RWPE1 (cell line): Measurements from ENCODE around the gene YARS1.

Source experiments
- CTCF ChIA-PET: fragments of 350-600 bp; sonication (Branson Sonifier 250); formaldehyde crosslinking; extraction: SDS; loops from one replicate; lab custom pipeline; 2021; lab: Yijun Ruan, JAX
- POLR2A ChIA-PET: fragments of 400-600 bp; formaldehyde crosslinking; extraction: SDS; loops from one replicate; lab custom pipeline; 2020; ENCODE audit warnings: antibody characterized with exemption; ENCODE audit not compliant: low non-redundant PET; lab: Yijun Ruan, JAX
- DNase-seq: peaks from one replicate; pipeline ENCODE4 v3.0.0; 2012; ENCODE audit warnings: low spot score
- H3K27ac ChIP-seq: fragments of 450-650 bp; 2 replicates; pipeline ENCODE4 v1.5.1; 2017
- TF ChIP-seq, protein P1 (sequence below): fragments of 450-650 bp; conservative IDR thresholded peaks from 2 replicates; pipeline ENCODE4 v1.5.1; 2017; ENCODE audit warnings: low read depth, mild to moderate bottlenecking

Gene YARS1

DNA sequence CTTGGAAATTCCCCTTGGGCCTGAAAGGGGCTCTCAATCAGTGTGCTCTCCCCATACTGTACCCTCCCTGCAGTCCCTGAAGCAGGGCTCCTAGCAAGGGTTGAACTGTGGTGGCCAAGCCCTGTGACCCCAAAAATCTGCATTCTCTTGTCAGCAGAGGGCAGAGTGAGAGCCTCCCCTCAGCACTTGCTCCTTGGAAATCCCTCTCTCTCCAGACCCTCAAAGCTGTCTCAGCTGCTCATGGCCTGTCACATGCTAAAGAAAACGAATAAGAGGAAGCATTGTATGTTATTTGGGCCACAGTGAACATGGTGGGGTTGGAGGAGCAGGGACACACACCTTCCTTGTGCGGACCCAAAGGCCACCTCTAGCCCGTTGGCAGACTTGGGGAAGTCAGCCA is 67.4 kb downstream of the YARS1 start:
- CTCF ChIA-PET = interaction anchor here (1.5 kb wide), 1 partner anchor 38 kb away, joined by 10 read pairs; no protein-coding TSS in a partner anchor
- no peak for DNase-seq
- TF ChIP-seq, protein P1, sequence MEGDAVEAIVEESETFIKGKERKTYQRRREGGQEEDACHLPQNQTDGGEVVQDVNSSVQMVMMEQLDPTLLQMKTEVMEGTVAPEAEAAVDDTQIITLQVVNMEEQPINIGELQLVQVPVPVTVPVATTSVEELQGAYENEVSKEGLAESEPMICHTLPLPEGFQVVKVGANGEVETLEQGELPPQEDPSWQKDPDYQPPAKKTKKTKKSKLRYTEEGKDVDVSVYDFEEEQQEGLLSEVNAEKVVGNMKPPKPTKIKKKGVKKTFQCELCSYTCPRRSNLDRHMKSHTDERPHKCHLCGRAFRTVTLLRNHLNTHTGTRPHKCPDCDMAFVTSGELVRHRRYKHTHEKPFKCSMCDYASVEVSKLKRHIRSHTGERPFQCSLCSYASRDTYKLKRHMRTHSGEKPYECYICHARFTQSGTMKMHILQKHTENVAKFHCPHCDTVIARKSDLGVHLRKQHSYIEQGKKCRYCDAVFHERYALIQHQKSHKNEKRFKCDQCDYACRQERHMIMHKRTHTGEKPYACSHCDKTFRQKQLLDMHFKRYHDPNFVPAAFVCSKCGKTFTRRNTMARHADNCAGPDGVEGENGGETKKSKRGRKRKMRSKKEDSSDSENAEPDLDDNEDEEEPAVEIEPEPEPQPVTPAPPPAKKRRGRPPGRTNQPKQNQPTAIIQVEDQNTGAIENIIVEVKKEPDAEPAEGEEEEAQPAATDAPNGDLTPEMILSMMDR = no peak
- H3K27ac ChIP-seq = peak overlapping the region; percentile 56
- POLR2A ChIA-PET = no interaction called here

- TF ChIP-seq, protein P1 = no peak
- ChIA-PET CTCF (interaction anchor here (1.5 kb wide), 1 partner anchor 37 kb away, joined by 10 read pairs; no protein-coding TSS in a partner anchor), POLR2A (no interaction called here)
- DNase-seq = no peak
- H3K27ac ChIP-seq = peak overlapping the region; percentile 56
Measured at GRCh38 chr1:32749332-32749731, 67.8 kb downstream of the YARS1 start.

DNA sequence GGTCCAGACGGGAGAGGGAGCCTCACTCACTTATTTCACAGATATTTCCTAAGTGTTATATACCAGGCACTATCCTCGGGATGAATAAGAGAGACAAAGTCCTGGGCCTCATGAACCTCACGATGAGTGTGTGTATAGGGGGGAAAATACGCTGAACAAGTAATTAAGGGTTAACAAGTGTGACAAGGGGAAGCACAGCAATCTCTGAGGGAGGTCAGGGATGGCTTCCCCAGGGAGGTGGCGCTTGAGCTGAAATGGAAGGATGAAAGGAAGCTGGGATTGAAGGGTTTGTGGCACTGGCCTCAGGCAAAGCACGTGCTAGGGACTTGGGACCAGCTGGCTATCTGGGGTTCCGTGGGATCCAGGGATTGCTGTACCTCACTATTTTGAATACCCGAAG is 68.2 kb downstream of the YARS1 start:
- TF ChIP-seq, protein P1 = no peak
- ChIA-PET CTCF (interaction anchor here (1.5 kb wide), 1 partner anchor 37 kb away, joined by 10 read pairs; no protein-coding TSS in a partner anchor), POLR2A (no interaction called here)
- H3K27ac ChIP-seq = peak overlapping the region; percentile 56
- DNase-seq = no peak

- CTCF ChIA-PET = no interaction called here
- H3K27ac ChIP-seq = peak overlapping the region; percentile 43
- POLR2A ChIA-PET = no interaction called here
- DNase-seq = no peak
- TF ChIP-seq, protein P1 = no peak
Measured at GRCh38 chr1:32748348-32748747, 68.8 kb downstream of the YARS1 start.

DNA sequence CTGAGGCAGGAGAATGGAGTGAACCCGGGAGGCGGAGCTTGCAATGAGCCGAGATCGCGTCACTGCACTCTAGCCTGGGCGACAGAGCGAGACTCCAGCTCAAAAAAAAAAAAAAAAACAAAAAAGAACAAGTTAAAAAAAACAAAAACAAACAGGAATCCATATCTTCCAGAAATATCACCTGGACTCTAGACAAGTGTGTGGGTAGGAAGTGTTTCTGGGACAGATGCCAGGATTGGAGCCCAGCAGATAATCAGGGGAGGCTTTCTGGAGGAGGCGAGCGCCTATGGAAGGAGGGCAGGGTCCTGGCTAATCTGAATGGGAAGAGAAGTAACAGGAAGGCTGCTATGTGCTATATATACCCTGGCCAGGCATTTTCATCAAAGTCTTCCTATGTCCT is 71.0 kb downstream of the YARS1 start:
- CTCF ChIA-PET = interaction anchor here (1.0 kb wide), 1 partner anchor 34 kb away, joined by 3 read pairs; no protein-coding TSS in a partner anchor
- POLR2A ChIA-PET = interaction anchor here (0.6 to 0.8 kb wide), 2 partner anchors 9 to 15 kb away, joined by 4 to 5 read pairs; no protein-coding TSS in a partner anchor
- H3K27ac ChIP-seq = peak overlapping the region; percentile 25
- TF ChIP-seq, protein P1 = no peak
- DNase-seq = no peak

GRCh38 chr1:32744071-32744425 is 73.1 kb downstream of the YARS1 start:
- TF ChIP-seq, protein P1 = no peak
- DNase-seq = no peak
- POLR2A ChIA-PET = no interaction called here
- CTCF ChIA-PET = no interaction called here
- peak overlapping the region; percentile 94 for H3K27ac ChIP-seq
